Fibroblast of lung (primary cell): ENCODE data around the gene ENOX1. TPM values are rescaled to one million over a fixed set of nuclear protein-coding genes. Genes with fewer than 3 reads are reported as not detected.

Experiments
- DNase-seq, 2 donors: peaks; one replicate each; pipeline versions ENCODE4 v3.0.0 to v3.0.0-alpha.2; 2010; ENCODE audit warnings: low read depth in 2 of 2
- H2AFZ ChIP-seq: 2 replicates; pipeline ENCODE4 v1.5.1; 2012; ENCODE audit warnings: low read length, control low read depth, inconsistent platforms
- H3K27ac ChIP-seq: 2 replicates; pipeline ENCODE4 v1.5.1; 2011; ENCODE audit warnings: low read length, control low read depth; ENCODE audit not compliant: insufficient read depth
- H3K27me3 ChIP-seq: 2 replicates; pipeline ENCODE4 v1.5.1; 2011; ENCODE audit warnings: mild to moderate bottlenecking, low read length; ENCODE audit not compliant: control insufficient read depth, insufficient read depth
- H3K36me3 ChIP-seq: 2 replicates; pipeline ENCODE4 v1.5.1; 2011; ENCODE audit warnings: low read length; ENCODE audit not compliant: control insufficient read depth, insufficient read depth
- H3K4me1 ChIP-seq: 2 replicates; pipeline ENCODE4 v1.5.1; 2011; ENCODE audit warnings: low read length; ENCODE audit not compliant: control insufficient read depth, insufficient read depth; ENCODE audit errors: extremely low read depth
- H3K4me2 ChIP-seq: 2 replicates; pipeline ENCODE4 v1.5.1; 2011; ENCODE audit warnings: low read length, control low read depth; ENCODE audit not compliant: insufficient read depth; ENCODE audit errors: extremely low read depth
- H3K4me3 ChIP-seq, 4 experiments: fragments of 200-600 bp in 1 of 4; sonication (generic) in 1 of 4; replicated peaks in 1 of 4; 2 replicates each; pipeline ENCODE4 v1.5.1; 2011 to 2016; ENCODE audit warnings: low read length in 4 of 4, low read depth in 3 of 4, mild to moderate bottlenecking in 3 of 4, control low read depth in 2 of 4, inconsistent platforms in 1 of 4, mixed read lengths in 1 of 4; ENCODE audit not compliant: insufficient read depth in 1 of 4; ENCODE audit errors: control extremely low read depth in 1 of 4
- H3K79me2 ChIP-seq: 2 replicates; pipeline ENCODE4 v1.5.1; 2012; ENCODE audit warnings: mild to moderate bottlenecking, low read length, inconsistent platforms; ENCODE audit not compliant: control insufficient read depth, insufficient read depth
- H3K9ac ChIP-seq: 2 replicates; pipeline ENCODE4 v1.5.1; 2011; ENCODE audit warnings: mild to moderate bottlenecking, low read length, control low read depth; ENCODE audit not compliant: insufficient read depth
- H3K9me3 ChIP-seq: 2 replicates; pipeline ENCODE4 v1.5.1; 2012; ENCODE audit warnings: low read depth, low read length; ENCODE audit not compliant: control insufficient read depth, insufficient read depth
- H4K20me1 ChIP-seq: 2 replicates; pipeline ENCODE4 v1.5.1; 2011; ENCODE audit warnings: low read length; ENCODE audit not compliant: control insufficient read depth, insufficient read depth; ENCODE audit errors: extremely low read depth
- EZH2 ChIP-seq: IDR thresholded peaks from 2 replicates; pipeline ENCODE4 v1.5.1; 2012; ENCODE audit warnings: low read length, control low read depth, mild to moderate bottlenecking; ENCODE audit errors: missing control alignments
- polyA plus RNA-seq, 2 donors: library from polyadenylated mRNA; depleted of rRNA in 1 of 2; stranded (reverse) in 1 of 2; unstranded in 1 of 2; fragments of >200 nt; gene quantifications; 2 replicates each; pipeline ENCODE4 v1.2.1, GENCODE V29; 2011 to 2012; ENCODE audit warnings: missing spikeins in 1 of 2
- total RNA-seq: library from RNA; depleted of rRNA; stranded (reverse); fragments of >200 nt; gene quantifications from 2 replicates; pipeline ENCODE4 v1.2.1, GENCODE V29; 2014
- TF ChIP-seq, protein P1 (sequence below), 2 donors: IDR thresholded peaks in 1 of 2; conservative IDR thresholded peaks in 1 of 2; 1 replicate in 1 of 2; 2 replicates in 1 of 2; pipeline ENCODE4 v1.5.1; 2011 to 2012; ENCODE audit warnings: low read length in 2 of 2, control low read depth in 1 of 2, inconsistent platforms in 1 of 2, low read depth in 1 of 2, mild to moderate bottlenecking in 1 of 2

The ENOX1 gene
- total and polyA plus RNA-seq, 2 donors (not counting 1 experiment from before 2014, with no cell fraction given), result 3.5 to 7.6 TPM

DNA sequence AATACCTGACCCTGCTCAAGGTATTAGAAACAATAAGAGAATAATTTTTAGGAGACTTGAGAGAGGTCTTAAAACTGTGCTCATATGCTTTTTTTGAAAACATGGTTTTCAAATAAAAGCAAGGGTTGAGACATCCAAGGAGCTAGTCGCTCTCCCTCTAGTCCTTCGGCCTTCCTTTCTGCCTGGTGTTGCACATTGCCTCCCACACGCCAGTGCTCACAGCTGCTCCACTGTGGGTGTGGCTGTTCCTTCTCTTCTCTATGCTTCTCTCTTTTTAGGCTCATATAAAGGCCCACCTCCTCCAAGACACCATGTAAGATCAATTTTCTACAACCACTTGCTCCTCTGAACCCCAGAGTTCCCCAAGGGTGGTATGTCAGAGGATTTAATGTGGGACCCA, 352.6 kb downstream of the ENOX1 start:
- H2AFZ ChIP-seq, result no peak overlapping the region
- H3K79me2 ChIP-seq, result no peaks in the 10 kb centered on the region
- no peaks in the 10 kb centered on the region for H3K27me3 ChIP-seq
- no peak overlapping the region for H3K27ac ChIP-seq
- no peak overlapping the region for H3K4me3 ChIP-seq
- no peaks in the 10 kb centered on the region for H4K20me1 ChIP-seq
- DNase-seq, result no peak
- H3K9me3 ChIP-seq, result no peaks in the 10 kb centered on the region
- H3K4me2 ChIP-seq, result no peak overlapping the region
- H3K4me1 ChIP-seq, result no peaks in the 10 kb centered on the region
- TF ChIP-seq, protein P1, sequence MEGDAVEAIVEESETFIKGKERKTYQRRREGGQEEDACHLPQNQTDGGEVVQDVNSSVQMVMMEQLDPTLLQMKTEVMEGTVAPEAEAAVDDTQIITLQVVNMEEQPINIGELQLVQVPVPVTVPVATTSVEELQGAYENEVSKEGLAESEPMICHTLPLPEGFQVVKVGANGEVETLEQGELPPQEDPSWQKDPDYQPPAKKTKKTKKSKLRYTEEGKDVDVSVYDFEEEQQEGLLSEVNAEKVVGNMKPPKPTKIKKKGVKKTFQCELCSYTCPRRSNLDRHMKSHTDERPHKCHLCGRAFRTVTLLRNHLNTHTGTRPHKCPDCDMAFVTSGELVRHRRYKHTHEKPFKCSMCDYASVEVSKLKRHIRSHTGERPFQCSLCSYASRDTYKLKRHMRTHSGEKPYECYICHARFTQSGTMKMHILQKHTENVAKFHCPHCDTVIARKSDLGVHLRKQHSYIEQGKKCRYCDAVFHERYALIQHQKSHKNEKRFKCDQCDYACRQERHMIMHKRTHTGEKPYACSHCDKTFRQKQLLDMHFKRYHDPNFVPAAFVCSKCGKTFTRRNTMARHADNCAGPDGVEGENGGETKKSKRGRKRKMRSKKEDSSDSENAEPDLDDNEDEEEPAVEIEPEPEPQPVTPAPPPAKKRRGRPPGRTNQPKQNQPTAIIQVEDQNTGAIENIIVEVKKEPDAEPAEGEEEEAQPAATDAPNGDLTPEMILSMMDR (conservative IDR thresholded peaks at IDR 0.05 in 1 of 2, IDR thresholded peaks at IDR 0.05 in 1 of 2; ENCODE audit: low read depth in 1 of 2, low read length in 2 of 2), result no peak
- no peak for TF ChIP-seq EZH2
- no peak overlapping the region for H3K9ac ChIP-seq
- no peaks in the 10 kb centered on the region for H3K36me3 ChIP-seq

DNA sequence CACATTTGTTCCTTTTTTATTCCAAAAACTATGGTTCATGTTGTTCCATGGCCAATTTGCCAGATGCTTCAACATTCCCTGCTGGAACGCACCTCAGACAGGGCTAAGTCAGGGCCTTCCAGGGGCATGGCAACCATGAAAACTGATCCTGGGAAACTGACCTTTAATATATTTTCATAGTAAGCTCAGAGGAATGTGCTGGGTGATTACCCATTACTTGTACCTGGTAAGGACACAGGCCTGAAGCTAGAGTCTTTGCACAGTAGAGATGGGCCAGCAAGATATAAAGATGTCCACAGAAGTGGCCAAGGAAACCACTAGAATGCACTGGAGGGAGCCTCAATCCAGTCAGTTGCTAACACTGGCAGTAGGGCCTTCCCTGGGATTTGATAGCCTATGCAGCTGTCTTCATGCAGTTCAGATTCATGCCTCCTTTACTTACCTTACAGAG, 353.1 kb downstream of the ENOX1 start:
- TF ChIP-seq, protein P1 (conservative IDR thresholded peaks at IDR 0.05 in 1 of 2, IDR thresholded peaks at IDR 0.05 in 1 of 2; ENCODE audit: low read depth in 1 of 2, low read length in 2 of 2), result no peak
- TF ChIP-seq EZH2, result no peak
- peak in 1 of 2 donors; percentile 13 for DNase-seq
- Histone ChIP-seq H3K4me1 (no peaks in the 10 kb centered on the region), H2AFZ (no peak overlapping the region), H4K20me1 (no peaks in the 10 kb centered on the region), H3K79me2 (no peaks in the 10 kb centered on the region), H3K4me3 (no peak overlapping the region), H3K36me3 (no peaks in the 10 kb centered on the region), H3K27me3 (no peaks in the 10 kb centered on the region), H3K9me3 (no peaks in the 10 kb centered on the region), H3K4me2 (no peak overlapping the region), H3K27ac (no peak overlapping the region), H3K9ac (no peak overlapping the region)

DNA sequence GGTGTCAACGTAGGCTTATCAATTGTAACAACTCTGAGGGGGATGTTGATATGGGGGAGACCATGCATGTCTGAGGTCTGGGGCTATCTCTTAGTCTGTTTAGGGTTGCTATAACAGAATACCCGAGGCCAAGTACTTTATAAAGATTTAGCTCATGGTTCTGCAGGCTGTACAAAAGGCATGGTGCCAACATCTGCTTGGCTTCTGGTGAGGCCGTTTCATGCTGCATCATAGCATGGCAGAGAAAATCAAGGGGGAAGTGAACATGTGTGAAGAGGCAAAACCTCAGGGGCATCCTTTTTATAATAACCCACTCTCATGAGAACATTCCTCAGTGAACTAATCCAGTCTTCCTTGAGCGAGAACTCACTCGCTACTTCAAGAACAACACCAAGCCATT, 353.8 kb downstream of the ENOX1 start:
- H2AFZ ChIP-seq, result no peak overlapping the region
- no peak overlapping the region for H3K27ac ChIP-seq
- no peak overlapping the region for H3K4me3 ChIP-seq
- H4K20me1 ChIP-seq, result no peaks in the 10 kb centered on the region
- H3K36me3 ChIP-seq, result no peaks in the 10 kb centered on the region
- no peaks in the 10 kb centered on the region for H3K27me3 ChIP-seq
- no peaks in the 10 kb centered on the region for H3K79me2 ChIP-seq
- H3K9ac ChIP-seq, result no peak overlapping the region
- no peaks in the 10 kb centered on the region for H3K9me3 ChIP-seq
- no peaks in the 10 kb centered on the region for H3K4me1 ChIP-seq
- TF ChIP-seq, protein P1 (conservative IDR thresholded peaks at IDR 0.05 in 1 of 2, IDR thresholded peaks at IDR 0.05 in 1 of 2; ENCODE audit: low read depth in 1 of 2, low read length in 2 of 2), result no peak
- no peak for TF ChIP-seq EZH2
- peak in 1 of 2 donors; percentile 20 for DNase-seq
- H3K4me2 ChIP-seq, result no peak overlapping the region
